KMS-11 (cell line): ENCODE measurements around the gene SAMD9.
A peak's percentile ranks its signal among the peaks of the same experiment; 100 is the strongest.

Experiments
- H2AFZ ChIP-seq: fragments of 200-600 bp; sonication (generic); 2 replicates; pipeline ENCODE4 v1.6.1; 2016; ENCODE audit warnings: antibody characterized with exemption, mixed run types, low read depth
- H3K27ac ChIP-seq: fragments of 200-600 bp; sonication (generic); 2 replicates; pipeline ENCODE4 v1.6.1; 2016; ENCODE audit warnings: mild to moderate bottlenecking, mixed run types
- H3K27me3 ChIP-seq: fragments of 200-600 bp; sonication (generic); 2 replicates; pipeline ENCODE4 v1.6.1; 2017; ENCODE audit warnings: mild to moderate bottlenecking, low read depth, mixed run types, moderate library complexity; ENCODE audit not compliant: insufficient read depth
- H3K36me3 ChIP-seq: fragments of 200-600 bp; sonication (generic); 2 replicates; pipeline ENCODE4 v1.6.1; 2017; ENCODE audit warnings: mild to moderate bottlenecking, mixed run types; ENCODE audit not compliant: insufficient read depth
- H3K4me1 ChIP-seq: fragments of 200-600 bp; sonication (generic); 2 replicates; pipeline ENCODE4 v1.6.1; 2016; ENCODE audit warnings: mild to moderate bottlenecking, low read depth, mixed run types; ENCODE audit not compliant: poor library complexity, severe bottlenecking
- H3K4me2 ChIP-seq: fragments of 200-600 bp; sonication (generic); 2 replicates; pipeline ENCODE4 v1.7.0; 2016; ENCODE audit warnings: mild to moderate bottlenecking, mixed run types
- H3K4me3 ChIP-seq: fragments of 200-600 bp; sonication (generic); IDR thresholded peaks from 2 replicates; pipeline ENCODE4 v1.6.1; 2017; ENCODE audit warnings: low read depth, low read length, mixed read lengths; ENCODE audit not compliant: insufficient read depth
- H3K79me2 ChIP-seq: fragments of 200-600 bp; sonication (generic); 2 replicates; pipeline ENCODE4 v1.6.1; 2016; ENCODE audit warnings: low read depth, mixed run types; ENCODE audit not compliant: insufficient read depth
- H3K9ac ChIP-seq: fragments of 200-600 bp; sonication (generic); 2 replicates; pipeline ENCODE4 v1.6.1; 2016; ENCODE audit warnings: mild to moderate bottlenecking, mixed run types
- H4K20me1 ChIP-seq: fragments of 200-600 bp; sonication (generic); 2 replicates; pipeline ENCODE4 v1.6.1; 2016; ENCODE audit warnings: mild to moderate bottlenecking, mixed run types; ENCODE audit not compliant: insufficient read depth
- TF ChIP-seq, protein P1 (sequence below): fragments of 200-600 bp; sonication (generic); conservative IDR thresholded peaks from 2 replicates; pipeline ENCODE4 v1.6.1; 2017; ENCODE audit warnings: low read depth, mild to moderate bottlenecking, antibody characterized with exemption, low read length, moderate library complexity, mixed read lengths

Gene SAMD9

DNA sequence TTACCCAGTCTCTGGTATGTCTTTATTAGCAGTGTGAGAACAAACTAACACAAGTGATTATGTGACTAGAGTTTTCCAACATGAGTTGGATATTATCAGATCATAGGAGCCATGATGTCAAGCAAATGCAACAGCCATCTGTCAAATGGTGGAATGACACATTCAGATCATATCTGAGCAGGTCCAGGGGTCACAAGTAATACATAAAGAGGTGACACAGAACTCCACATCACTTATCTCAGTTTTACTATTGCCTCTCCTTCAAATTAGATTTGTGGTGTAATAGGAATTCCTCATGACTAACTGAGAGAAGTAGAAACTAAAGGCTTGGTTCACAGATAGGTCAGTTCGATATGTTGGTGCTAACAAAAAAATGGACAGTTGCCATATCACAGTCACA lies 42.6 kb upstream of the SAMD9 start:
- Histone ChIP-seq H3K4me3 (no peak overlapping the region), H3K4me1 (peaks cover 92% of the 10 kb centered on the region), H3K9ac (no peak overlapping the region), H2AFZ (peak overlapping the region; percentile 7; the same call in 1 of the 2 replicates), H3K27me3 (no peaks in the 10 kb centered on the region), H4K20me1 (no peaks in the 10 kb centered on the region), H3K36me3 (no peaks in the 10 kb centered on the region), H3K4me2 (peak overlapping the region; percentile 58), H3K79me2 (no peaks in the 10 kb centered on the region), H3K27ac (peak overlapping the region; percentile 12; the same call in 1 of the 2 replicates)
- TF ChIP-seq, protein P1, sequence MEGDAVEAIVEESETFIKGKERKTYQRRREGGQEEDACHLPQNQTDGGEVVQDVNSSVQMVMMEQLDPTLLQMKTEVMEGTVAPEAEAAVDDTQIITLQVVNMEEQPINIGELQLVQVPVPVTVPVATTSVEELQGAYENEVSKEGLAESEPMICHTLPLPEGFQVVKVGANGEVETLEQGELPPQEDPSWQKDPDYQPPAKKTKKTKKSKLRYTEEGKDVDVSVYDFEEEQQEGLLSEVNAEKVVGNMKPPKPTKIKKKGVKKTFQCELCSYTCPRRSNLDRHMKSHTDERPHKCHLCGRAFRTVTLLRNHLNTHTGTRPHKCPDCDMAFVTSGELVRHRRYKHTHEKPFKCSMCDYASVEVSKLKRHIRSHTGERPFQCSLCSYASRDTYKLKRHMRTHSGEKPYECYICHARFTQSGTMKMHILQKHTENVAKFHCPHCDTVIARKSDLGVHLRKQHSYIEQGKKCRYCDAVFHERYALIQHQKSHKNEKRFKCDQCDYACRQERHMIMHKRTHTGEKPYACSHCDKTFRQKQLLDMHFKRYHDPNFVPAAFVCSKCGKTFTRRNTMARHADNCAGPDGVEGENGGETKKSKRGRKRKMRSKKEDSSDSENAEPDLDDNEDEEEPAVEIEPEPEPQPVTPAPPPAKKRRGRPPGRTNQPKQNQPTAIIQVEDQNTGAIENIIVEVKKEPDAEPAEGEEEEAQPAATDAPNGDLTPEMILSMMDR: no peak

DNA sequence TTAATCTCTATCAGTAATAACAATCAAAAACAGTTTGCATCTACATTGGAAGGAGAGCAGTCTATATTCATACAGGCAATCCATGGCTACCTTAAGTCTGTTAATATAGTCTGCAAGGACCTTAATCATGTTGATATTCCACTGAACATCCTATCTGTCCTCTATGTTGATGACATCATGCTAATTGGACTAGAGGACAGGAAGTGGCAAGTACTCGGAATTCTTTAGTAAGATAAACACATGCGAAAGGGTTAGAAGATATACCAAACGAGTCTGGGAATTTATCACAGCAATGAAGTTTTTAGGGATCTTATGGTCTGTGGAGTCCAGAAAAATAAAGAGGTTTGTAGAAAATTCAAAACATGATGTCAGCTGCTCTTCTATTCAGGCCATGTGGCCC lies 41.7 kb upstream of the SAMD9 start:
- TF ChIP-seq, protein P1: no peak
- Histone ChIP-seq H3K79me2 (no peaks in the 10 kb centered on the region), H2AFZ (no peak overlapping the region)

DNA sequence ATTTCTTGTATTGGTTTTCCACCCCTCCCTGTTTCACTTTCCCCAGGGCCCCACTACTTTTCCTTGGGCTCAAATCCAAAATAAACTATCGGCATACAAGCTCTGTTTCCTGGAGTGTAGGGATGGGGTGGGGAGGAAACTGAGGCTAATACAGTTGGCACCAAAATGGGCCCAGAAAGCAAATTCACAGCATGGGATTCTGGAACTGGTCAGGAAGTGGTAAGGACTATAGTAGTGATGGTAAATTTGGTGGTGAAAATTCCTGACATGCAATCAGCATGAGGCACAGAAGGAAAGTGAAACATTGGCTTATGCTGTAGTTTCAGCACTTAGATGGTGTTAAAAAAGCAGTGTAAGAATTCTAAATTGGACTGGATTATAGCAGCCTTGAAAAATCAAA lies 39.1 kb upstream of the SAMD9 start:
- Histone ChIP-seq H3K27ac (peak overlapping the region; percentile 37; the same call in 1 of the 2 replicates), H3K36me3 (no peaks in the 10 kb centered on the region), H3K9ac (no peak overlapping the region), H3K4me2 (peak overlapping the region; percentile 75), H3K27me3 (no peaks in the 10 kb centered on the region), H2AFZ (peak overlapping the region; percentile 35; the same call in 1 of the 2 replicates), H3K4me1 (peaks cover 60% of the 10 kb centered on the region), H4K20me1 (no peaks in the 10 kb centered on the region), H3K4me3 (no peak overlapping the region), H3K79me2 (no peaks in the 10 kb centered on the region)
- TF ChIP-seq, protein P1: no peak

More for the DNA sequence above, 41.7 kb upstream of the SAMD9 start:
- Histone ChIP-seq H3K9ac (no peak overlapping the region), H3K27me3 (no peaks in the 10 kb centered on the region), H3K4me2 (no peak overlapping the region), H3K27ac (no peak overlapping the region), H4K20me1 (no peaks in the 10 kb centered on the region), H3K4me1 (peaks cover 86% of the 10 kb centered on the region), H3K36me3 (no peaks in the 10 kb centered on the region), H3K4me3 (no peak overlapping the region)

DNA sequence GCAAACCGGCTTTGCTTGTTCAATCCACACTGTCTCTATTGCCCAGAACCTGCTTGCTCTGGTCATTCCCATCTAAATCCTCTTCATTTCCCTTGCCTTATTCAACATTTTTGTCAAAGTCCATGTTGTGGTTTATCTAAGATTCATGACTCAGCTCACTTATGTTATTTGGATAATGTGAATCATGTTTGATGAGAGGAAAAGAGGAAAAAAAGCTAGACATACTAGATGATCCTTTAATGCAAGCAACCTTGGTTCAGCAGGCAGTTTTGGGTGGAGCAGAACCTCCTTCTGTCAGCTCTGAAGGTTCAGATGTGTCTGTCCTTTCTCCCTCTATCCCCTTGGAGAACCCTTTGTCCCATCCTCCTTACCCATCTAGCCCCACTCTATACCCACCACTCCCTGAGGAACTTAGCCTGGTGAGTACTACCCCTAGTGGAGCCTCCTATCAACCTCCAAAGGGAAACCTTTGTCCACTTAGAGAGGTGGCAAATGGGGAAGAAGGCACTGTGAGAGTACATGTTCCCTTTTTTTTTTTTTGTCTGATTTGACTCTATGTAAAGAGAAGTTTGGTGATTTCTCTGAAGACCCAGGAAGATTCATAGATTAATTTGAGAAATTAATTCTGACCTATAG lies 32.5 kb upstream of the SAMD9 start:
- TF ChIP-seq, protein P1: no peak
- Histone ChIP-seq H3K36me3 (no peaks in the 10 kb centered on the region), H3K27ac (no peak overlapping the region), H3K4me2 (no peak overlapping the region), H2AFZ (no peak overlapping the region), H3K79me2 (peaks cover 22% of the 10 kb centered on the region; the same call in 1 of the 2 replicates), H3K9ac (no peak overlapping the region), H3K4me3 (no peak overlapping the region), H3K4me1 (peaks cover 25% of the 10 kb centered on the region), H3K27me3 (no peaks in the 10 kb centered on the region), H4K20me1 (no peaks in the 10 kb centered on the region)
